Stimulated activated CD8-positive, alpha-beta memory T cell treated with anti-CD3 and anti-CD28 coated beads, Interleukin-15, amount 100 ng/mL, for 24 hours (primary cell): ENCODE data around the gene GALNT2.

ENCODE experiments used
- DNase-seq: peaks from one replicate; pipeline ENCODE4 v3.0.0-alpha.2; 2020; ENCODE audit warnings: low read depth

GALNT2 gene

DNA sequence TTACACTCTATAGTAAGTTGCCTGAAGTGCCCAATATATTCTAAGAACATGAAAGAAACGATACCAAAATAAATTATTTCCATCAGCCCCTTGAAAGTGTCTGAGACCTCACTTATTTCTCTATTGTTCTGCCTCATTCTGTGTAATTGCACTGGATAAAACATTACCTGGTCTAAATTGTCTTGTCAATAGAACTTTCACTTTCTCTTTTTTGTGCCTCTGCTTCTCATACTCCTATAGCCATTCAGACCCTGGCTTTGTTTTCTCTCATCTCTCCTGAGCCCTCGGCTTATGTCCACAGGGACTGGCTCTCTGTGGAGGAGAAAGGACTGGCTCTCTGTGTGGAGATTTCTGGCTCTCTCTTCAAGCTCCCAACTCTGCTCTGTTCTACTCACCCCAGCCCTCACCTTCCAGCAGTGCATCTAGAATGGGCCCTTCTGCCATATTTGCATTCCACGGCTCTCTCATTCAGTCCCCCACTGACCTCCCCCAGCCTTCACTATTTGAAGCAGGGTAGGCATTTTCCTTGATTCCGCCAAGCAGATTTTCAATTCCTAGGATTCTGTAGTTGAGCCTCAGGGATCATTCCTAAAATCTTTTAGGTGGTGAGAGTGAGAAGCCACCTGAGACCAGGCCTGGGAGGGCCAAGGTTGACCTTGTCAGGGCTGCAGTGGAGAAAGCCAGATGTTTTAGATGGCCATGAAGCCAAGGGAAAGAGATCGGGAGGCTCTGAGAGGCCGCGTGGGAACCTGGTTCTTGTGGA lies 15.9 kb upstream of the GALNT2 start:
- no peak for DNase-seq

GRCh38 chr1:230052018-230052417 lies 15.0 kb upstream of the GALNT2 start:
- no peak for DNase-seq

DNA sequence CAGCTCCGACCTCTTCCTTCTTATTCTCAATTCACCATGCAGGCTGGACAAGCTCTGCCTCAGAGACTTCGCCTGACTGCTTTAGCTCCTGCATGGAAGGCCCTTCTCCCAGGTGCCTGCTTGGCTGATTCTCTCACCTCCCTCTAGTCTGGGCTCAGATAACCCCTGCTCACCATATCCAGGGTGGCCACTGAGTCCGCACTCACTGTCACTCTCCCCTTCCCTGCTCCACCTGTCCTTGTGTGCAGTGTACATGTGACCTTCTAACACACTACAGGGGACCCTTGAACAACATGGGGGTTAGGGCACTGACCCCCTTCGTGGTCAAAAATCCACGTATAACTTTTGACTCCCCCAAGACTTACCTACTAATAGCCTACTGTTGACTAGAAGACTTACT lies 14.4 kb upstream of the GALNT2 start:
- no peak for DNase-seq

DNA sequence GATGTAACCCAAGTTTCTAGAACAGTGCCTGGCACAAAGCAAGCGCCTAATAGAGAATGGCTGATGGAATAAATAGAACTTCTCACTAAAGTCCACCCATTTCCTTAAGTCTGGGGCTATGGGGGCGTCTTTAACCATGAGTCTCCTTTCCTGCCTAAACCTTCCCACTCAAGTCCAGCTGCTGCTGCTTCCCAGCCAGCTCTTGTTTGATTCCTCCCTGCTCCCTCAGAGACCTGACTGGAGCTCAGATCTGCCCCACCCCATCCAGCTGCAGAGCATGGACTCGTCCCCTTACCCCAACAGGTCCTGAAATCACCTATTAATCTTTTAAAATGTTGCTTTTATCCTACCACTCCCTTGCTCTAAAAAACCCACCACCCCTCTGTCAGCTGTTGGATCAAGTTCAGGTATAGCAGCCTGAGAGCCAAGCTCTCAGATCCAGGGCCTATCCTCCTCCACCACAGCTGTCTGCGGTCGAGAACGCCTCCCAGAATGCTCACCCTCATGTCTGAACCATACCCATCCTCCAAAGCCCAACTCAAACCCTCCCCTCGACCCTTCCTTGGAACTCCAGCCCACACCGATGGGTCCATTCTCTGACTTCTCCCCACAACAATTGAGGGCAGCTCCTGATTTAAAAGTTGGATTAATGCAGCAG lies 12.8 kb upstream of the GALNT2 start:
- no peak for DNase-seq

DNA sequence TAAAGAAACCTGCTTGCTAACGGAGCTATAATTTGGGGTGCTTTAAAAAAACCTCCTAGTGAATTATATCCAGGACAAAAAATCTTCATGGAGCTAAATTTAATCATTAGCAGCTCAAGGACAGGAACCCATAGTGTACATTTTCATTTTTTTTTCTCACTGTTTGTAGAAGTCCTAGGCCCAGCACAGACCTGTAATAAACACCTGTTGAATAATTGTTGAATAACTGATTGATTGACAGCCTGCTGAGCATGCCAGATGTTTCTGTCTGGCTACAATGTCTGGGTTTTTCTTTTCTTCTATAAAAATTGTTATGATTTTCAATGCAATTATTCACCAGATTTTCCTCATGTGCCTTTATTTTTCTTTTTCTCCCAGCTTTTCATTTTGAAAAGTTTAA lies 10.9 kb upstream of the GALNT2 start:
- DNase-seq: no peak

- DNase-seq: no peak
Measured at GRCh38 chr1:230057100-230057499, 9.9 kb upstream of the GALNT2 start.

GRCh38 chr1:230057681-230058565 lies 9.1 kb upstream of the GALNT2 start:
- DNase-seq: no peak

DNA sequence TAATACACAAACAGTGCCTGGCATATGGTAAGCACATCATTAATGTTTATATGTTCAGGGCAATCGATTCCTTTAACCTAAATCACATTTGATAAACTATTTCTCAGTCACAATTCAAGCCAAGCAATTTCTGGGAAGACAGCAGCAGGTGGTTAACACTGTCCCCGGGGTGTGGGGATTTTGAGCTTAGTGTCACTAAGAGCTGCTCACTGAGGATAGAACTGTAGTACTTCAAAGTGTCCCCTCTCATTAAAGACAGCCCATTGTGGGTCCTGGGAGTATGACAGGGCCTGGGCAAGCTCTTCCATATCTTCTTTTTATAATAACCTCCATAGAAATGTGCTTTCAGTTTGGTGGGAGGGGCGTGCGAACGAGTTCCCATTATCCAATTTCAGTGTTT lies 8.4 kb upstream of the GALNT2 start:
- DNase-seq: no peak

DNA sequence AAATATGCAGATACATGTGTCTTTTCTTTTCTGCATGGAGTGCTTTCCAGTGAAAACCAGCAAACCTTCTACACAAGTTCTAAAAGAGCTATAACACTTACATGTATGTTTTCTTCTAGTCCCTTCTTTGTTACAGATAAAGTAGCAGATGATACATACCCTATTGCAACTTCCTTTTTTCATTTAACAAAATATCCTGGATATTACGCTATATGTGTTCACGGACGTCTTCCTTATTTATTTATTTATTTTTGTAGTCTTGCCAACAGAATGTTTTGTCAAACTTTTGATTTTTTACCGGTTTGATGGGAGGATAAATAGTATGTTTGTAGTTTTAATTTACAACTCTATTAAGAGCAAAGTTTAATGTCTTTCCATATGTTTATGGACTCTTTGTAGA lies 5.2 kb upstream of the GALNT2 start:
- no peak for DNase-seq

GRCh38 chr1:230062521-230062920 lies 4.5 kb upstream of the GALNT2 start:
- no peak for DNase-seq

GRCh38 chr1:230064283-230064682 lies 2.8 kb upstream of the GALNT2 start:
- no peak for DNase-seq

- DNase-seq: no peak
Measured at GRCh38 chr1:230065161-230065560, 1.9 kb upstream of the GALNT2 start.

- DNase-seq: no peak
Measured at GRCh38 chr1:230065571-230065970, 1.5 kb upstream of the GALNT2 start.

GRCh38 chr1:230066031-230066430 lies 1.0 kb upstream of the GALNT2 start:
- no peak for DNase-seq

- DNase-seq: peak; percentile 7
Measured at GRCh38 chr1:230067419-230067870, 407 bp downstream of the GALNT2 start.

DNA sequence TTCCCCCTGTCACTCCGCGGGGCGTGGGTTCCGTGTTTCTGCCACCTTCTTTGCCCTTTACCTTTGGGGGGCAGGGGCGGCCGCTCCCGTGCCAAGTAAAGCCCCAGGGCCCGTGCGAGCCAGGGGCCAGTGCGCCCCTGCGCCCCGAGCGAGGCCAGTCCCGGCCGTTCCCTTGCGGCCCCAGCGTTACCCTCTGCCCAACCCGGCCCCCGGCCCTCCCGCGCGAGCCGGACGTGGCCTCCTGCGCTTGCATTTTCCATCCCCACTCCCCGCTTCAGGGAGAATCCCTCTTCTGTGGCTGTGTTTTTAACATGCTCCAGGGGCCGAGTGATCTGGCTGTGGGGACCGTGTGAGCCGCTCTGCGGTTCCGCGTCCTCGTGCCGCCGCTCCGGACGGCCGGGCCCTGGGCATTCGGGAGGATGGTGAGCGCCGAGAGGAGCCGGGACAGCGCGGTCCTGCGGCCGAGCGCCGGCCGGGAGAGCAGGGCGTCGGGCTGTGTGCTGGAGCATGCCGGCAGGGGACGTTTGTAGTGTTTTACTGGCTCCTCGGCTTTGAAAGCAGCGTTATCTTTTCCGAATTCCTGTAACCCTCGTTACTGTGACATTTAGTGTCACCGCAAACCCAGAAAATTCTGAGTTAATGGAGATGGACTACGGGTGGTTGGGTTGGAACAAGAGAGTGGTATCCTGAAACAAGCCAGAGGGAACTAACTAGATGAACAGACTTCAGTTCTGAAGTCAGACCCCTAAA lies 1.0 kb downstream of the GALNT2 start:
- no peak for DNase-seq

GRCh38 chr1:230068621-230068873 lies 1.5 kb downstream of the GALNT2 start:
- no peak for DNase-seq

- DNase-seq: no peak
Measured at GRCh38 chr1:230068952-230069684, 2.1 kb downstream of the GALNT2 start.

GRCh38 chr1:230069796-230070195 lies 2.8 kb downstream of the GALNT2 start:
- DNase-seq: no peak

DNA sequence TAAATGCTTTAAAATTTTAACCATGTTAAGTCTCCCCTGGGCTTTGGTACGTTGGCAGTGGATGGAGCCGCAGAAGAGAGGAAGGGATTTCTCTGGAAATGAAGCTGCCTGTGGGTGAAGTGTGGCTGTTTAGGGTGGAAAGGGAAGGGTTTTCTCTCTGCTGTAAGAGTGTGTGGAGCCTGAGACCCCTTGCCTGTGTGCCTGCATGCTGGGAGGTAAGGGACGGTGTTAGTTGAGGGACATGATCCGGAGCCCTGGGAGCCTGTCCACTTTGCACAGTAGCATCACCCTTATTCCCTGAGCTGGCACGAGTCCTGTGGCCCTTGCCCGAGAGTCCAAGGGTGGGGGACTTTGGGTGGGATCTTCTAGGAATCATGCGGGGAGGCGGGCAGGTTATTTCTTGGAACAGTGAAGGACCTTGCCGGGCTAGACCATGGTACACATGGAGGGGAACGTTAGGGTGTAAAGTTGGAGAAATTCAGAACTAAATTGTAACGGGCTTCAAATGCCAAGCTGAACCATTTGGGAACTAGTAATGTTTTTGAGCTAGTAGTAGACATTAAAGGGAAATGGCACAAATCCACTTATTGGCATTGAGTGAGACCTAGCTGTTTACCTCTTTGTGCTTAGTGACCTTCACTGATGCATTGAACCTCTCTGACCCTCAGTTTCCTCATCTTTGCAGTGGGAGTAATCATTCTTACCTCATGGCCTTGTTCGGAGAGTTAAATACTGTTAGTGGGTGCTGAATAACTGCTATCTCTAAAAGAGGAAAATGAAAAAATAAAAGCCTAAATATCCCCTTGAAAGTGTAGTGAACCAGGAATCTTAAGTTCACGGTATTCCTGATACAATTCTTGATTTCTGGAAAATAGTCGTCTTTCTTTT lies 3.5 kb downstream of the GALNT2 start:
- DNase-seq: no peak

- no peak for DNase-seq
Measured at GRCh38 chr1:230071316-230071715, 4.3 kb downstream of the GALNT2 start.
